GM21515 (cell line): ENCODE measurements around the gene RPRD1B.

Experiments
- ATAC-seq: cut with Tn5 transposase; IDR thresholded peaks from one replicate; pipeline ENCODE4 v1.9.1; 2021; ENCODE audit not compliant: unreplicated experiment

Gene RPRD1B

DNA sequence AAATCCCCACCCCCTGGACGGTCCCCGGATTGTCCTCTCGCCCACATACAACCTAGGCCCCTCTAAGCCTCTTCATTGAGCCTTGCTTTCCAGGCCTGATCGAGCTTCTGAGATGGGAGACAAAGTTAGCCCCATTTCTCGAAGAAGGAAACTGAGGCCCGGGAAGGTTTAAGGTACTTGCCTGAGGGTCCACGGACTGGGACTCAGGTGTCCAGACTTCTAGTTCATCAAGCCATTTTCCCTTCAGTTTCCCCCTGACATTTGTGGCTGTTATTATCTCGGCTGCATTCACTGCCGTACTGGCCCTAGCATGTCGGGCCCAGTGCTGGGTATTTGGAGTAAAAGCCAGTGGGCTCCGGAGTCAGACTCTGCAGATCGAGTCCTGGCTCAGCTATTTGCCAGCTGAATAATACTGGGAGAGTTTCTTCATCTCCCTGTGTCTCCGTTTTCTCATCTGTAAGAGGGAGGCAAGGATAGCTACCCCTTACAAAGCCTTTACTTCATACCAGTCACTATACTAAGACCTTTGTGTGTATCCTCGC is 633 bp downstream of the RPRD1B start:
- peak; percentile 12 for ATAC-seq

DNA sequence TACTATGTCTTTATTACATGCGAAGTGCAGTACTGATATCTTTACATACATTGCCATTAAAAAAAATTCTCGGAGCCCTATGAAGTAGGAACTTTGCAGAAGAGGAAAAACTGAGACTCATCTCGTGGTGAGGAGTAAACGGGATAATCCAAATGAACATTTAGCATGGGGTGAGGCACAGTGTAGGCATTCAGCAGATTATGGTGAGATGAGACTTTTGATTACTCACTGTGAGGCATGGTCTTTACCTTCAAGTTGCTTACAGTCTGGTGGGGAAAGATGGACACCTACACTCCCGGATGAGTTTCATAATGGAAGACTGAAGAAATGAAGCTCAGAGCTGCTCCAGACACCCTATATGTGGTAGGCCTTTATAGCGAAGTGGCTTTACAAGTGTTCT is 1.4 kb downstream of the RPRD1B start:
- ATAC-seq, result no peak

DNA sequence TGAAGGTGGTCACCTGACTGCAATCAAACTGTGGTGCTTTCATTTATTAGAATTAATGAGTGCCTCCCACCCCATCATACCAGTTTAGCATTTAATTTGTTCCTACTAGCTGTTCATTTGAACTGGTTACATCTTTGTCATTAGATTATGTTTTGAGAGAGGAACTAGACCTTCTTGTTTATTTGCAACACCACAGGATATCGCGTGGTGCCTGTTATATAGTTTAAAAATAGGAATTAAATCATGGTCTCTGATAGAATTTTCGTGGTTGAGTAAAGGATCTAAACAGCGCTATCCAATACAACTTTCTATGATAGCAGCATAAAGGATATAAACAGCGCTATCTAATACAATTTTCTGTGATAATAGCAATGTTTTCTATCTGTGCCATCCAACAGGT is 2.8 kb downstream of the RPRD1B start:
- no peak for ATAC-seq

DNA sequence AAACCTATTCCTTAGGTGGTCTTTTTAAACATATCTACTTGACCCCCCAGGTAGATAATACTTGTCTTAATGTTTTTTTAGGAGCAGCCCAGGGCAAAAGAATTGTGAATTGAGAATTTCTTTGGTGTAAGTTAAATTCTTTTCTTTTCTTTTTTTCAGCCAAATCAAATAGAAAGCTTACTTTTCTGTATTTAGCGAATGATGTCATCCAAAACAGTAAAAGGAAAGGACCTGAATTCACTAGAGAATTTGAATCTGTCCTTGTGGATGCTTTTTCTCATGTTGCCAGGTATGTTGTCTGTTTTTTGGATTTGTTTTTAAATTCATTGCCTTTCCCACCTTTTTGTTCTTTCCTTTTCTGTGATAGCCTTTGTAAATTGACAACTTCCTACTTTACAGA is 6.7 kb downstream of the RPRD1B start:
- no peak for ATAC-seq

DNA sequence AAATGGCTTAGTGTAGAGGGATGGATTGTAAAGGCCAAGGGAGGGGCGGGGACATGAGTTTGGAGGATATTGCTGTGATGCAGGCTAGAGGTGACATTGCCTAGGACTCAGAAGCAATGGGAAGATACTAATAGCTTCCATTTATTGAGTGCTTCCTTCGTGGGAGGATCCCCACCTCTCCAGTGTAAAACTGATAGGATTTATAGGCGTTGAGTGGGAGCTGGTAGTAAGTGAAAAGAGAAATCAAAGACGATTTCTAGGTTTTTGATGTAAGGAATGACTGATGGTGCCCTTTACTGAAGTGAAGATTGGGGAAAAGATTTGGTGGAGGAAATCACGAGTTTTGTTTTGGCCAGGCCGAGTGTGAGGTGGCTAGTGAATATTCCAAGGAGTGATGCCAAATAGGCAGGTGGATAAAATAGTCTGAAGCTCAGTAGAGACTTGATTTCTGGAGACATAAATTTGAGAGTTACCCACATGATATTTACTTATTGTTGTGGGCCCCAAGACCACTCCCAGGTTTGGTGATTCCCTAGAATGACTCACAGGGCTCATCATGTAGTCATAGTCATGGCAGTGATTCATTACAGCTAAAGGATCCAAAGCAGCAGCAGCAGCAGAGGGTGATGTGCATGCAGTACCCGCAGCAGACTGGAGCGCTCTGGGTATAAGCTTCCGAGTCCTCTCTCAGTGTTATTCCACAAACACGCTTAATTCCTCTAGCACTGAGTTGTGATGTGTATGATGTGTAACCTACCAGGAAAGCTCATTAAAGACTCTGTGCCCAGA is 10.2 kb downstream of the RPRD1B start:
- ATAC-seq, result no peak

DNA sequence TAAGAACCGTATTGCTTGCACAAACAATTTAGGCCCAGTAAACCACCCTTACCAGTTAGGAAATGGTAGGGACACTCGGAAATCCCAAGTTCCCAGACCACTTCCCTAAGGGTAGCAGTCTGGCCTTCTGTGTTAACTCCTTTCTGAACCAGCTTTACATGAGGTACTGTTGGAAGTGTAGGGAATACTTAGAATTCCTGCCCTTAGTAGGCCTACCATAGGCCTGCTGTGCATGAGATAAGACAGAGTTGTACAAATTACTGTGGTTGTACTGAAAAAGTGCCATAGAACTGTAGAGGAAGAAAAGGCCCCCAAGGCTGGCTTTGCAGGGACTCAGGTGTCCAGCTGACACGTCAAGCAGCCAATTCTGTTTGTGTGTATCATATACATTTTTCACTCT is 11.1 kb downstream of the RPRD1B start:
- ATAC-seq, result no peak

DNA sequence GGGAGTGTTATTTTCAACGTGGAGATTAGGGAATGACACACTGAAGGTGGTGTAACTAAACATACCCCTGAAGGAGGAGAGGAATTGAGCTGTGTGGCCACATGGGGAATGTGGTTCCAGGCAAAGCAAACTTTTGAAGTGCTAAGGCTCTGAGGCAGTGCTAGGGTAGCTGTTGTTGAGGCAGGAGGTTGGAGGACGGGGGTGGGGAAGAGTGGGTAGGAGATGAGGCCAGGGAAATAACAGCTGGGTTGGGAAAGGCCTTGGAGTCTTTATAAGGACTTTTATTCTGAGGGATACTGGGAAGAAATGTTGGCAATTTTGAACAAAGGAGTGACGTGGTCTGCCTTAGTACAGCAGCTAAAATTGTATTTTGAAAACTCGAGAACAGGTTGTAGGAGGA is 13.0 kb downstream of the RPRD1B start:
- no peak for ATAC-seq

DNA sequence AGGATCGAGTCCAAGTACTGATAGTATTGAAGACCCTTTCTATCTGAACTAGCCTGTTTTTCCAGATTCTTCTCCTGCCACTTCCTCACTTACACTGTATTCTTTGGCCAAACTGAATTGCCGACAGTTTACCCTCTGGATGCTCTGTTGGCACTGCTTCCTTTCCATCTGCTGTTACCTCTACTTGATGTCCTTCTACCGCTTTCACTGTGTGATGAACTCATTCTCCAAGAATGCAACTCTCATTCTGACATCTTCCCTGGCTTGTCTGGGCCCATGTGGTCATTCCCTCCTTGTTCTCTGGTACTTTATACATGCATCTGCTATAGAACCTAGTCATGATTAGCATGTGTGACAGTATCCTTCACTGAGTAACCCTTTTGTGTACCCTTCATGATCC is 16.3 kb downstream of the RPRD1B start:
- ATAC-seq, result no peak

DNA sequence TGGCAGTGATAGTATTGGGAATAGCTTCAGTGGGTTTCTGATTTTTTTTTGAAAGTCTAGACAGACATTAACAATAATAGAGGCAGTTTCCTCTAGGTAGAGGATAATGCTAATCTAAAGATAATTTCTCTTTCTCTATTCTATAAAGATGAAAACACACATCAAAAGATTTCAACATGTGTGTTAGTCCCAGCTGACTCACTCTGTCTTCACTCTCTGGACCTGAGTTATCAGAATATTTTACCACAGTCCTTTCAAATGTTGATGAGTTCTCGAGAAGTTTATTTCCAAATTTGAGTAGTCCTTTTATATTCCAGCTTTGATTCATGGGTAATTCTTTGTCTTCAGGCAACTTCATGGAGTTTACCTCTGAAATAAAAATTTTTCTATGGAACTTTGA is 17.1 kb downstream of the RPRD1B start:
- no peak for ATAC-seq

DNA sequence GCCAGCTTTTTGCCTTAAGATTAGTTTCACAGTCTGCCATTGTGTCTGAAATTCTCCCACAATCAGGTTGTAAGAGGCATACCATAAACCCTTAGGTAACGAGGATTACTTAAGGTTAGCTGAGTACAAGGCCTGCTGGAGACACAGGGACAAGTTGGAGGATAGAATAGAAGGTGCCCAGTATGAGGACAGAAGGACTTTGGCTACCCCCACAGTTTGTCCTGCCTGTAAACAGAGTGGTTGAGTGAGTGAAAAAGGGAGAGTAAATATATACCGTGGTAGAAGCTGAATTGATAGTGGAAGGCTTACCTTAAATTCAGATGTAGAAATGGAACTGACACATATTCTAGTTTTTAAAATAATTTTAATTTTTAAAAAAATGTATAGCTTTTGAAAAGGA is 19.3 kb downstream of the RPRD1B start:
- ATAC-seq, result no peak

DNA sequence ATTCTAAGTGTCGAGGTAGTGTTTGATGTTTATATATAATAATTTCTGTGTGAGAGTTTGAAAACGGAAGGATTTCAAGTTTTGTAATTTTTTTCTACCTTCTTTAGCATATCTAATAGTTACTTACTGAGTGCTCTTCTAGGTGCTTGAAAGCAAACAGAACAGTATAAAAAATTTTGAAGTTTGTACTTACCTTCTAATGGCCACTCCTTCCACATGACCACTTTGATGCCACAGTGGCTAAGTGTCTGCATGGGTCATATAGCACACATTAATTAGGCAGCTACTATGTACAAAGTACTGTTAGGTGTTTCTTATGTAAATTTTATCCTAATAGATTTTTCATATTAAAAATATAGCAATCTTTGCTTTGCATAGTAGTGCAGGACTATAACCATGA is 21.1 kb downstream of the RPRD1B start:
- no peak for ATAC-seq

DNA sequence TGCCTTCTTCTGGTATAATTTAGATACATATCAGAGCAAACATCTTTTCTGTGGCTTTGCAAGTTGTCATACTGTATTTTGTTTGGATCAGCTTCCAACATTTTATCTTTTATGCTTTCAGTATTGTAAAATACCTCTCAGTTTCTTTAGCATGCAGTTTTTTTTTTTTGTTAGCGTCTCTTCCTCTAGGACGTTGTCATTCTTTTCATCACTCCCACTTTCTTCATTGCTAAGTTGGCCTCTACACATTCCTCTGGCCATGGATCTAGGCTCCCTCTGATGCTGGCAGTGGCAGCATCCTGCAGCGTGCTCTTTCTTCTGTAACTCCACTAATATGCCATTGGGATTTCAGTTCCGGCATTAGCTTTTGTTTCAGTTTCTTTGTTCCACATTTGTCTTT is 21.7 kb downstream of the RPRD1B start:
- ATAC-seq, result no peak

DNA sequence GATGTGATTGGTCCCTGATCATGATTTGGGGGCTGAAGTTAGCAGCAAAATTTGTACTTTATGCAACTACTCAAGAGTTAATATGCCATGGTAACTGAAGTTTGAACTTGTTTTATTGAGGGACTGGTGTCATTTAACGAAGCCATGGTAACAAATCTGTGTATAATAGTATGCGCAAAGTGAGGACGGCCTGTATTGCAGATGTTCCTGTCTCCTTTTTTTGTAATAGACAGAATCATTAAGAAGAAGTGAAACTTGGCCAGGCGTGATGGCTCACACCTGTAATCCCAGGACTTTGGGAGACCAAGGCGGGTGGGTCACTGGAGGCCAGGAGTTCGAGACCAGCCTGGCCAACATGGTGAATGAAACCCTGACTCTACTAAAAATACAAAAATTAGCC is 22.3 kb downstream of the RPRD1B start:
- no peak for ATAC-seq

DNA sequence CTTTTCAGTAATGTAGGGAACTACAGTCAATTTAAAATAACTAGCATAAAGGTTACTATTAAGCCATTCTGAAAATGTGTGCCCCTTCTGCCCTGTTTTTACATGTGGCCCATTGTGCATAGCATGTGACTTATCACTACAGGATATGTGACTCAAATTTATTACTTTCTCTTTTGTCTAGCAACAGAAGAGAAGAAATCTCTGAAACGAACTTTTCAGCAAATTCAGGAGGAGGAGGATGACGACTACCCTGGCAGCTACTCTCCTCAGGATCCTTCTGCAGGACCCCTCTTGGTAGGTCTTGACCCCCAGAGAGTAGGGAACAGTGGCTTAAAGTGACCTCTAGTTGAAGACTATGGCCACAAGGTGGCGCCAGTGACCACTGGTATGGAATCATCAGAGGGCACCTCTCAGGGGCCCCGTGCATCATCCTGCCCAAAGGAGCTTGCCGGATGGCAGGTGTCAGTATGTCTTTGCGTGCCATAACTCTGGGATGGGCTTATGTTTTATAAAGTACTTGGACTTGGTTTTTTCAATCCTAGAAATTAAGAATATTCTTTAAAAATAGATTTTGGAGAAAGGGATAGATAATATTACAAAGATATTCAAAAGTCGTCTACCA is 23.9 kb downstream of the RPRD1B start:
- no peak for ATAC-seq

DNA sequence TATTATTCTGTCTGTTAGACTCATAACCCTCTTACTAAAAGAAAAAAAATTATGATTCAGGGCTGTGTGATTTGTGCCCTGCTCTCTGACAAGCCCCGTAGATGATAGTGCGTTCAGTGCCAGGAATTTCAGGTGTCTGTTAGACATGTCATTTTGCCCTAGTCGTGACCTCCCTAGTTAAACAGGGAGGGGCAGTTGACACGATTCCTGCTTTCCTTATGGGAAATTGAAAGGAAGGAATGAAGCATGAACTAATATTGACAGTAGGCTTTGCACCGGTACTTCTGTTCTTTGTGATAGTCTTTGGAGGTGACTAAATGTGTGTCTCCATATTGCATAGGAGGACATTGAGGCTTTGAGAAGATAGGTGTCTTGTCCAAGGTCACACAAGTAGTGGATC is 26.3 kb downstream of the RPRD1B start:
- no peak for ATAC-seq

DNA sequence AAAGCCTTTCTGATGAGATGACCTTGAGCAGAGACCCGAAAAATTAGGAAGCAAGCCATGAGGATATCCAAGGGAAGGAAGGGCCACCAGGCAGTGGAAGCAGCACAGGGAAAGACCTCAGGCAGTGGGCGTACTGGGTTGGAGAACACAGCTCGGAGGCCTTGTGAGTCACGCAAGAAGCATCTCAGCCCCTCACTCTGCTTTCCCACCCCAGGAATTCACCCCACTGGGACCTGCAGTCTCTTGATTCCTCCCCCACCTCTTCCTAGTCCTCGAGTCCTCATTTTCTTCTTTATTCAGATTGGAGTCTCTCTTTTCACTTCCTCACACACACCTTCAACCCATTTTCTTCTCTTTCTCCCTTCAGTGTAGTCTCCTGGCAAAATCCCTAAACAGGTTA is 27.0 kb downstream of the RPRD1B start:
- ATAC-seq, result no peak

DNA sequence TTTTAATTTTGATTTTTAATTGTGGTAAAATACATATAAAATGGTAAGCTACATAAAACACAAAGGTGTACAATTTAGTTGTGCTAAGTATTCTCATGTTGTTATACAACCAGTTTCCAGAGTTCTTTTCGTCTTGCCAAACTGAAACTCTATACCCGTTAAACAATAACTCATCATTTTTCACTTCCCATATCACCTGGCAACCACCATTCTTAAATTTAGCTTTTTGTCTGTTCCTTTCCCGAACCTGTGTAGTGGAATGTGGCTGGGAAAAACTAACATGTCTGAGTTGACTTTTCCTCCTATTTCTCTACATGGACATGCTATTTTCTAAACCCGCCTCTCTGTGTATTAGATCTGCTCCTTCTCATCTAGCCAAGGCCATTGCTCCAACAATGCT is 27.6 kb downstream of the RPRD1B start:
- ATAC-seq, result no peak

DNA sequence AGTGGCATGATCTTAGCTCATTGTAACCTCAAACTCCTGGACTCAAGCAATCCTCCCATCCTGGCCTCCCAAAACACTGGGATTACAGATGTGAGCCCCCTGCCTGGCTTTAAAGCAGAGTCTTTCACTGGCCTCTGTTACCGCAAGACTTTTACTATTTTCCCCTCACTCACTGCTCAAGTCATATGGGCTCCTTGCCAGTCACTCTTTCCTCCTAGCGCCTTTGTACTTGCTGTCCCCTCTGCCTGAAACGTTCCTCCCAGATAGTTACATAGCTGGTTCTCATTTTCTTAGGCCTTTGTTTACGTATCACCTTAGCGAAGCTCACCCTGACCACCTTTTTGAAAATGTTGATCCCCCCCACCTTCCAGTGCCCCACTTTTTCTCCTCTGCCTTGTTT is 29.3 kb downstream of the RPRD1B start:
- no peak for ATAC-seq

DNA sequence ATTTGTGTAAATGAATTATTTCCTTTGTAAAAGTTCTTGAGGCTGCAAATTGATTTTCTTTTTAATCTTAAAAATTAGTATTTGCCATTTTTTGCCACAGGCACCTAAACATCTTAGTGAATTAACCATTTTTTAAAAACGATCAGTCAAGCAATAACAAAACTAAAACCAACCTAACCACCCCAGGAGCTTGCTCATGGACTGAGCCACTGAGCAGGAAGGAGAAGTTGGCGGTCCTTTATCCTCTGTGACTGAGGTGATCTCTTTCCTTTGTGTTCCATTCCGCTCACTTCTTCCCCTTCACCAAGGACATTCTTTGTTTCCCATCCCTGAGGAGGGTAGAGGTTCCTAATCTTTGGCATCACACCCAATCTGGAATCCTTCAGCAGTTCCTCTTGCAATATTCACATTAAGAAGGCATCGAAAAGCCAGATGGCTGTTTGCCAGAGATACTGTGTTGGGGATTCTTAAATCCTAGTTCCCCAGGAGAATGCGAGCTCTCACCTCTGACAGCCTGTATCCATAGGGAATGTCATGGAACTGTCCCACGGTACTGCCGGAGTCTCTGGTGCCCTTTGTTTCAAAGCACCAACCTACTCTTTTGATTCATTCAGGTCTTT is 30.5 kb downstream of the RPRD1B start:
- no peak for ATAC-seq

DNA sequence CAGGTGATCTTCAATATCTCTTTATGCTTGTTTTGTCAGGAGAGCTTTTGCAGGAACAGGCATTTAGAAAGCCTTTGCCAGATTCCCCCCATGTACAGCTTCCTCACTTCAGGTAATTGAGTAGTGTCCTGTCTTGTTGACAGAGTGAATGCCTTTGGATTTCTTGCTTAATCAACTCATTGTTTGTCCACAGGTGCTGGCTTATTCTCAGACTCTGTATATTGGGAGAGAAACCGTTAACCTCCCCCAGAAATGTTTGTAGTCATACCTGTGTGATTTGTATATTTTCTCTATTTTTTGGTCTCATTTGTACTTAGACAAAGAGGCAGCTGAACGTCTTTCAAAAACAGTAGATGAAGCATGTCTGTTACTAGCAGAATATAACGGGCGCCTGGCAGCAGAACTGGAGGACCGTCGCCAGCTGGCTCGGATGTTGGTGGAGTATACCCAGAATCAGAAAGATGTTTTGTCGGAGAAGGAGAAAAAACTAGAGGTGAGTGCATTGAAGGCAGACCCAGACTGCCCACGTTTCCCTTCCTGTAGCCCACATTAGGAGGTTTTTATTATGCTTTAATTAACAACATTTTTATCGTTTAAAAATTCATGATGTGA is 32.3 kb downstream of the RPRD1B start:
- no peak for ATAC-seq

DNA sequence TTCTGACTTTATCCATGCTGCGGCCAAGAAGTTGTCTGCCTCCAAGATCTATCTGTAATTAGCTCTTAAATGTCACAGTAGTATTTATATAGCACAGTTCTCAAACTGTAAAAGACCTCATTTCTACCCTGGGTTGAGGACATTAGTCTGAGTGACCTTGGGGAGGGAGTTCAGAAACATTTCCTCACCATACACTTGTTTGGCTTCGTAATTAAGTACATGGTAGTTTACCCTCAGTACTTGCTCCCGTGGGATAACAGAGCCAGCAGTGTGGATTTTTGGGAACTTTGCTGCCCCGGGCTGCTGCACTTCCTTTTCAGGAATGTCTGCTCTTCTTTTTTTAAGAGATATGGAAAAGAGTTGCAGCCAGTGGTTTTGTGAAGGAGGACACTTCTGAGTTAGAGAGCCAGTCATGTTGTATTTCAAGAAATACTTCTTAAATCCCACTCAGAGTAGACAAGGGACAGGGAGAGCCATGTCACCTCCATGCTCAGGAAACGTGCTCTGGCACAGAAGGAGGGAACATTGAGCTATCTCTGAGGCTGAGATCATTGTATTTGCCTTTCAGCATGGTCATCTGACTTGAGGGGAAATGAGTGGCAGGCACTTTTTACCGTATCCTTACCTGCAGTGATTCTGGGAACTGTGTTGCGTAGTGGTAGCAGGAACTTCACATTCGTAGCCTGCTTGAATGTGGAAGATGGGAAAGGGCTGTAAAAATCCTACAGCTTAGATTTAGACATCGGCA is 33.6 kb downstream of the RPRD1B start:
- no peak for ATAC-seq
